ENCODE data around the gene NSMF. TPM values are rescaled to one million over a fixed set of nuclear protein-coding genes. Genes with fewer than 3 reads are reported as not detected.

NSMF gene
- polyA plus RNA-seq, 1 of the 3 experiments (the other 2 are of a cell fraction) = 58.8 TPM

DNA sequence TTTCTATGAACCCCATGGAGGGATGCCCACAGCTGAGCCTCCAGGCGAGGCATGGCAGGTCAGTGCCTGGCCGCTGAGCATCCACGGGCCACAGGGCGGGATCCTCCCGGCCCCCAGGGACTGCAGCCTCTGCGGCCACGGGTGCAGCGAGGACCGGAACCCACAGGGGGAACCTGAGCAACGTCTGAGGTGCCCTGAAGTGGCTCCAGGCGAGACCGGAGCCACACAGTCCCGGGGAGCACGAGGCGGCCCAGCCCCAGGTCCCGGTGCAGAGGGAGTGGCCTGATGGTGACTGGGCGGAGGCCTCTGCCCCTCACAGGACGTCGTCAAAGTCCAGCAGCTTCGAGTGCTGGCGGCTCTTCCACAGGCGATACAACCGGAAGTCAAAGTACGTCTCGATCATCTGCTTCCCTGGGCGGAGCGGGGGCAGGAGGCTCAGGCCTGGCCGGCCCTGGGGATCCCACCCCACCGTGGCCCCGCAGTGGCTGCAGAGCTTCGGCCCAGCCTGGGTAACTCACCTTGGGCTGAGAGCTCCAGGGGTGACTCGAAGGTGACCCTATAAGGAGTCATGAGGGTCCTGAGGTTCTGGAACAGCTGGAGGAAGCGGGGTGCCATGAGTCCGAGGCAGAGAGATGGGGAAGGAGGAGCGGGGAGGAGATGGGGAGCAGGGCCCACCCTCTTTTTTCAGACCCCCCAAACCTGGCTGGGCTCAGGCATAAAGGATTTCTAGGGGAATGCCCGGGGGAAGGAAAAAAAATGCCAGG is 9.9 kb downstream of the NSMF start:
- peaks cover 0 to 11% of the 10 kb centered on the region in 2 experiments; a peak in 2 of 4 replicates for H3K4me1 ChIP-seq (ENCODE audit: control insufficient read depth in 1 of 2, insufficient read depth in 2 of 2, low read depth in 1 of 2, low read length in 1 of 2)
- H2AFZ ChIP-seq (ENCODE audit: low read depth) = no peak overlapping the region
- TF ChIP-seq RAD21 (IDR thresholded peaks at IDR 0.05; ENCODE audit: low read length) (no peak), FOSL2 (IDR thresholded peaks at IDR 0.05; ENCODE audit: borderline replicate concordance, low read depth) (no peak), MXI1 (IDR thresholded peaks at IDR 0.05; ENCODE audit: low read depth, low read length) (no peak), TCF12 (IDR thresholded peaks at IDR 0.05) (no peak), EZH2phosphoT487 (IDR thresholded peaks at IDR 0.05; ENCODE audit: borderline replicate concordance, low read depth) (no peak), MEF2A (IDR thresholded peaks at IDR 0.05; ENCODE audit: borderline replicate concordance, low read depth) (no peak)
- TF ChIP-seq, protein P1, sequence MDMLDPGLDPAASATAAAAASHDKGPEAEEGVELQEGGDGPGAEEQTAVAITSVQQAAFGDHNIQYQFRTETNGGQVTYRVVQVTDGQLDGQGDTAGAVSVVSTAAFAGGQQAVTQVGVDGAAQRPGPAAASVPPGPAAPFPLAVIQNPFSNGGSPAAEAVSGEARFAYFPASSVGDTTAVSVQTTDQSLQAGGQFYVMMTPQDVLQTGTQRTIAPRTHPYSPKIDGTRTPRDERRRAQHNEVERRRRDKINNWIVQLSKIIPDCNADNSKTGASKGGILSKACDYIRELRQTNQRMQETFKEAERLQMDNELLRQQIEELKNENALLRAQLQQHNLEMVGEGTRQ (IDR thresholded peaks at IDR 0.05; ENCODE audit: borderline replicate concordance, low read depth, low read length) = no peak
- TF ChIP-seq, protein P2, sequence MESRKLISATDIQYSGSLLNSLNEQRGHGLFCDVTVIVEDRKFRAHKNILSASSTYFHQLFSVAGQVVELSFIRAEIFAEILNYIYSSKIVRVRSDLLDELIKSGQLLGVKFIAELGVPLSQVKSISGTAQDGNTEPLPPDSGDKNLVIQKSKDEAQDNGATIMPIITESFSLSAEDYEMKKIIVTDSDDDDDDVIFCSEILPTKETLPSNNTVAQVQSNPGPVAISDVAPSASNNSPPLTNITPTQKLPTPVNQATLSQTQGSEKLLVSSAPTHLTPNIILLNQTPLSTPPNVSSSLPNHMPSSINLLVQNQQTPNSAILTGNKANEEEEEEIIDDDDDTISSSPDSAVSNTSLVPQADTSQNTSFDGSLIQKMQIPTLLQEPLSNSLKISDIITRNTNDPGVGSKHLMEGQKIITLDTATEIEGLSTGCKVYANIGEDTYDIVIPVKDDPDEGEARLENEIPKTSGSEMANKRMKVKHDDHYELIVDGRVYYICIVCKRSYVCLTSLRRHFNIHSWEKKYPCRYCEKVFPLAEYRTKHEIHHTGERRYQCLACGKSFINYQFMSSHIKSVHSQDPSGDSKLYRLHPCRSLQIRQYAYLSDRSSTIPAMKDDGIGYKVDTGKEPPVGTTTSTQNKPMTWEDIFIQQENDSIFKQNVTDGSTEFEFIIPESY (IDR thresholded peaks at IDR 0.05; ENCODE audit: borderline replicate concordance, low read depth) = no peak
- 85% methylated on average over 15 of the region's 36 CpGs for WGBS (ENCODE audit: low lambda C conversion rate)
- no peaks in the 10 kb centered on the region for H3K9me2 ChIP-seq
- no peak overlapping the region for H3K9ac ChIP-seq
- H3K4me2 ChIP-seq = no peak overlapping the region
- ChIA-PET POLR2A (interaction anchor here (0.7 to 0.8 kb wide), 2 partner anchors 26 to 136 kb away, joined by 3 read pairs; partner anchors contain the start of genes EXD3 and NOXA1), CTCF (no interaction called here)
- H4K20me1 ChIP-seq (ENCODE audit: insufficient read depth) = no peaks in the 10 kb centered on the region
- H3K27me3 ChIP-seq (ENCODE audit: insufficient read depth) = no peaks in the 10 kb centered on the region
- no peaks in the 10 kb centered on the region for H3K9me3 ChIP-seq
- no peak for DNase-seq
- no peak overlapping the region for H3K4me3 ChIP-seq (ENCODE audit: low read depth in 2 of 2, low read length in 1 of 2)
- H3K36me3 ChIP-seq (replicated peaks in 1 of 2; ENCODE audit: control insufficient read depth in 1 of 2, insufficient read depth in 2 of 2, low read length in 1 of 2) = peaks cover 3 to 25% of the 10 kb centered on the region in 2 experiments
- H3F3A ChIP-seq (replicated peaks; ENCODE audit: insufficient read depth) = peaks cover 3% of the 10 kb centered on the region
- no peak overlapping the region; a peak in 1 of 4 replicates for H3K27ac ChIP-seq (ENCODE audit: low read depth in 2 of 2, low read length in 1 of 2)
- H3K79me2 ChIP-seq (ENCODE audit: insufficient read depth) = no peaks in the 10 kb centered on the region

DNA sequence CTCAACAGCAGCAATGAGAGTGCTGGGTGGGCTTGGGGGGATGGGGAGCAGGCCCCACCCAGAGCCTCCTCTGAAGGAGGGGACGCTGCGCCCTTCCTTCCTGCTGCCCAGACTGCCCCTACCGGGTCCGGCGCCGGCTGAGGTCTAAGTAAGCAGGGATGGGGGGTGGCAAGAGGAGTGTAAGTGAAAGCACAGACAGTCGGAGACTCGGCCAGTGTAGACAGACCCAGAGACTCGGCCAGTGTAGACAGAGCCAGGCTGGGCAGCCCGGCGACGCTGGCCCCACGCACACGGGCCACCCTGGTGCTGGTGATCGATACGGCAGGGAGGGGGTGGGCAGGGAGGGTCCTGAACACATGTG is 10.6 kb downstream of the NSMF start:
- Histone ChIP-seq H3K36me3 (replicated peaks in 1 of 2; ENCODE audit: control insufficient read depth in 1 of 2, insufficient read depth in 2 of 2, low read length in 1 of 2) (peaks cover 3 to 25% of the 10 kb centered on the region in 2 experiments), H3K79me2 (ENCODE audit: insufficient read depth) (no peaks in the 10 kb centered on the region), H3K4me3 (ENCODE audit: low read depth in 2 of 2, low read length in 1 of 2) (no peak overlapping the region), H3K9me2 (no peaks in the 10 kb centered on the region), H3K4me1 (ENCODE audit: control insufficient read depth in 1 of 2, insufficient read depth in 2 of 2, low read depth in 1 of 2, low read length in 1 of 2) (peaks cover 0 to 8% of the 10 kb centered on the region in 2 experiments; a peak in 2 of 4 replicates), H3F3A (replicated peaks; ENCODE audit: insufficient read depth) (peaks cover 3% of the 10 kb centered on the region), H3K27ac (ENCODE audit: low read depth in 2 of 2, low read length in 1 of 2) (no peak overlapping the region), H4K20me1 (ENCODE audit: insufficient read depth) (no peaks in the 10 kb centered on the region), H3K27me3 (ENCODE audit: insufficient read depth) (no peaks in the 10 kb centered on the region), H3K9me3 (no peaks in the 10 kb centered on the region), H3K9ac (no peak overlapping the region), H2AFZ (ENCODE audit: low read depth) (no peak overlapping the region), H3K4me2 (no peak overlapping the region)
- TF ChIP-seq FOXM1 (IDR thresholded peaks at IDR 0.05; ENCODE audit: low read depth) (no peak), TEAD4 (IDR thresholded peaks at IDR 0.05; ENCODE audit: borderline replicate concordance, insufficient read depth) (no peak), RFX5 (IDR thresholded peaks at IDR 0.05; ENCODE audit: low read length) (no peak), GABPA (IDR thresholded peaks at IDR 0.05; ENCODE audit: low read depth) (no peak)
- TF ChIP-seq, protein P3, sequence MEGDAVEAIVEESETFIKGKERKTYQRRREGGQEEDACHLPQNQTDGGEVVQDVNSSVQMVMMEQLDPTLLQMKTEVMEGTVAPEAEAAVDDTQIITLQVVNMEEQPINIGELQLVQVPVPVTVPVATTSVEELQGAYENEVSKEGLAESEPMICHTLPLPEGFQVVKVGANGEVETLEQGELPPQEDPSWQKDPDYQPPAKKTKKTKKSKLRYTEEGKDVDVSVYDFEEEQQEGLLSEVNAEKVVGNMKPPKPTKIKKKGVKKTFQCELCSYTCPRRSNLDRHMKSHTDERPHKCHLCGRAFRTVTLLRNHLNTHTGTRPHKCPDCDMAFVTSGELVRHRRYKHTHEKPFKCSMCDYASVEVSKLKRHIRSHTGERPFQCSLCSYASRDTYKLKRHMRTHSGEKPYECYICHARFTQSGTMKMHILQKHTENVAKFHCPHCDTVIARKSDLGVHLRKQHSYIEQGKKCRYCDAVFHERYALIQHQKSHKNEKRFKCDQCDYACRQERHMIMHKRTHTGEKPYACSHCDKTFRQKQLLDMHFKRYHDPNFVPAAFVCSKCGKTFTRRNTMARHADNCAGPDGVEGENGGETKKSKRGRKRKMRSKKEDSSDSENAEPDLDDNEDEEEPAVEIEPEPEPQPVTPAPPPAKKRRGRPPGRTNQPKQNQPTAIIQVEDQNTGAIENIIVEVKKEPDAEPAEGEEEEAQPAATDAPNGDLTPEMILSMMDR (IDR thresholded peaks at IDR 0.05) = no peak
- TF ChIP-seq, protein P4, sequence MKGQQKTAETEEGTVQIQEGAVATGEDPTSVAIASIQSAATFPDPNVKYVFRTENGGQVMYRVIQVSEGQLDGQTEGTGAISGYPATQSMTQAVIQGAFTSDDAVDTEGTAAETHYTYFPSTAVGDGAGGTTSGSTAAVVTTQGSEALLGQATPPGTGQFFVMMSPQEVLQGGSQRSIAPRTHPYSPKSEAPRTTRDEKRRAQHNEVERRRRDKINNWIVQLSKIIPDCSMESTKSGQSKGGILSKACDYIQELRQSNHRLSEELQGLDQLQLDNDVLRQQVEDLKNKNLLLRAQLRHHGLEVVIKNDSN (IDR thresholded peaks at IDR 0.05; ENCODE audit: borderline replicate concordance, low read depth) = no peak
- TF ChIP-seq, protein P5, sequence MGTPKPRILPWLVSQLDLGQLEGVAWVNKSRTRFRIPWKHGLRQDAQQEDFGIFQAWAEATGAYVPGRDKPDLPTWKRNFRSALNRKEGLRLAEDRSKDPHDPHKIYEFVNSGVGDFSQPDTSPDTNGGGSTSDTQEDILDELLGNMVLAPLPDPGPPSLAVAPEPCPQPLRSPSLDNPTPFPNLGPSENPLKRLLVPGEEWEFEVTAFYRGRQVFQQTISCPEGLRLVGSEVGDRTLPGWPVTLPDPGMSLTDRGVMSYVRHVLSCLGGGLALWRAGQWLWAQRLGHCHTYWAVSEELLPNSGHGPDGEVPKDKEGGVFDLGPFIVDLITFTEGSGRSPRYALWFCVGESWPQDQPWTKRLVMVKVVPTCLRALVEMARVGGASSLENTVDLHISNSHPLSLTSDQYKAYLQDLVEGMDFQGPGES (IDR thresholded peaks at IDR 0.05; ENCODE audit: low read depth, low read length) = no peak
- TF ChIP-seq, protein P2 (IDR thresholded peaks at IDR 0.05; ENCODE audit: borderline replicate concordance, low read depth) = no peak
- POLR2A ChIA-PET = interaction anchor here (0.8 kb wide), 1 partner anchor 25 kb away, joined by 3 read pairs; the partner anchor contains the start of genes EXD3 and NOXA1
- DNase-seq = no peak
- 94% methylated on average over 14 of the region's 16 CpGs for WGBS (ENCODE audit: low lambda C conversion rate)
- CTCF ChIA-PET = interaction anchor here (1.4 to 1.9 kb wide), 3 partner anchors 18 to 162 kb away, joined by 5 to 6 read pairs (median 5); partner anchors contain the start of gene EXD3
